SK-N-SH treated with all-trans-retinoic acid at 6 μM for 48 hours (cell line): ENCODE measurements around the gene UHMK1.
"Not testable (repeated sequence)": the region's sequence is repeated elsewhere in the genome, so short reads cannot be mapped to it uniquely, and the experiment has no call there.

Source experiments
- ATAC-seq: fragments of 200-7000 bp; cut with Tn5 transposase; 3 replicates; pipeline ENCODE4 v1.9.1; 2020; ENCODE audit warnings: mild to moderate bottlenecking, moderate library complexity
- ARNTL ChIP-seq: fragments of 450-650 bp; formaldehyde crosslinking; IDR thresholded peaks from 2 replicates; pipeline ENCODE4 v1.5.0; 2020; ENCODE audit warnings: low read depth, mild to moderate bottlenecking, moderate library complexity, borderline replicate concordance
- BACH2 ChIP-seq: fragments of 250-450 bp; sonication (Bioruptor Pico); IDR thresholded peaks from 2 replicates; pipeline ENCODE4 v1.9.0; 2021; ENCODE audit warnings: mild to moderate bottlenecking, borderline replicate concordance
- CREB5 ChIP-seq: fragments of 250-450 bp; sonication (Bioruptor Pico); IDR thresholded peaks from 2 replicates; pipeline ENCODE4 v1.5.1; 2020; ENCODE audit warnings: low read depth, mild to moderate bottlenecking, moderate library complexity
- CSRNP3 ChIP-seq: fragments of 250-450 bp; sonication (Bioruptor Pico); IDR thresholded peaks from 2 replicates; pipeline ENCODE4 v1.5.1; 2021; ENCODE audit warnings: mild to moderate bottlenecking, moderate library complexity
- ESRRG ChIP-seq: fragments of 250-450 bp; sonication (Bioruptor Pico); IDR thresholded peaks from 2 replicates; pipeline ENCODE4 v1.6.1; 2021; ENCODE audit warnings: mild to moderate bottlenecking
- GLIS3 ChIP-seq: fragments of 250-450 bp; sonication (Bioruptor Pico); IDR thresholded peaks from 2 replicates; pipeline ENCODE4 v1.5.0; 2020; ENCODE audit warnings: mild to moderate bottlenecking, moderate library complexity
- ISL1 ChIP-seq: fragments of 250-450 bp; sonication (Bioruptor Pico); IDR thresholded peaks from 2 replicates; pipeline ENCODE4 v2.1.2; 2022; ENCODE audit warnings: mild to moderate bottlenecking, moderate library complexity
- OSR1 ChIP-seq: fragments of 250-450 bp; sonication (Bioruptor Pico); IDR thresholded peaks from 2 replicates; pipeline ENCODE4 v1.8.0; 2022; ENCODE audit warnings: moderate library complexity, mild to moderate bottlenecking, inconsistent platforms
- PATZ1 ChIP-seq: fragments of 250-450 bp; sonication (Bioruptor Pico); IDR thresholded peaks from 2 replicates; pipeline ENCODE4 v1.8.0; 2020; ENCODE audit warnings: mild to moderate bottlenecking, moderate library complexity, borderline replicate concordance
- POU6F1 ChIP-seq: fragments of 250-450 bp; sonication (Bioruptor Pico); IDR thresholded peaks from 2 replicates; pipeline ENCODE4 v1.8.0; 2021; ENCODE audit warnings: low read depth, mild to moderate bottlenecking, moderate library complexity, borderline replicate concordance
- PPARA ChIP-seq: fragments of 250-450 bp; sonication (Bioruptor Pico); IDR thresholded peaks from 2 replicates; pipeline ENCODE4 v1.5.0; 2020; ENCODE audit warnings: mild to moderate bottlenecking, borderline replicate concordance
- TOX ChIP-seq: fragments of 250-450 bp; sonication (Bioruptor Pico); IDR thresholded peaks from 2 replicates; pipeline ENCODE4 v1.8.0; 2021; ENCODE audit warnings: mild to moderate bottlenecking, moderate library complexity, borderline replicate concordance
- TSHZ2 ChIP-seq: fragments of 250-450 bp; sonication (Bioruptor Pico); IDR thresholded peaks from 2 replicates; pipeline ENCODE4 v1.5.0; 2020; ENCODE audit warnings: mild to moderate bottlenecking, moderate library complexity
- ZC3H10 ChIP-seq: fragments of 250-450 bp; sonication (Bioruptor Pico); IDR thresholded peaks from 2 replicates; pipeline ENCODE4 v1.5.1; 2021; ENCODE audit warnings: mild to moderate bottlenecking, moderate library complexity
- ZFP3 ChIP-seq: fragments of 250-450 bp; sonication (Bioruptor Pico); IDR thresholded peaks from 2 replicates; pipeline ENCODE4 v1.5.0; 2020; ENCODE audit warnings: mild to moderate bottlenecking, moderate library complexity
- ZFP30 ChIP-seq: fragments of 450-650 bp; formaldehyde crosslinking; IDR thresholded peaks from 2 replicates; pipeline ENCODE4 v1.5.0; 2022; ENCODE audit warnings: mild to moderate bottlenecking, moderate library complexity
- ZNF70 ChIP-seq: fragments of 450-650 bp; formaldehyde crosslinking; IDR thresholded peaks from 2 replicates; pipeline ENCODE4 v1.5.0; 2020; ENCODE audit warnings: mild to moderate bottlenecking, moderate library complexity
- ZNF8 ChIP-seq: fragments of 450-650 bp; formaldehyde crosslinking; IDR thresholded peaks from 2 replicates; pipeline ENCODE4 v1.5.0; 2020; ENCODE audit warnings: mild to moderate bottlenecking, moderate library complexity

Gene UHMK1

GRCh38 chr1:162566870-162567269 lies 69.3 kb downstream of the UHMK1 start:
- TF ChIP-seq ZC3H10 (CRISPR knock-in tag): no peak
- TF ChIP-seq ZNF8: no peak
- no peak for TF ChIP-seq ESRRG
- TF ChIP-seq ISL1 (CRISPR knock-in tag): no peak
- TF ChIP-seq TSHZ2: no peak
- no peak for TF ChIP-seq PATZ1 (CRISPR knock-in tag)
- TF ChIP-seq TOX: no peak
- no peak for ATAC-seq

GRCh38 chr1:162568802-162569201 lies 71.2 kb downstream of the UHMK1 start:
- TF ChIP-seq POU6F1 (CRISPR knock-in tag) (no peak), ARNTL (CRISPR knock-in tag) (no peak), GLIS3 (CRISPR knock-in tag) (no peak), ZNF8 (no peak), ZFP3 (CRISPR knock-in tag) (no peak)
- ATAC-seq: no peak

- TF ChIP-seq OSR1 (no peak), POU6F1 (CRISPR knock-in tag) (no peak), ZFP3 (CRISPR knock-in tag) (no peak), ZNF70 (CRISPR knock-in tag) (no peak), ISL1 (CRISPR knock-in tag) (no peak), ZFP30 (CRISPR knock-in tag) (no peak), GLIS3 (CRISPR knock-in tag) (no peak), ARNTL (CRISPR knock-in tag) (no peak)
- ATAC-seq: no peak
Measured at GRCh38 chr1:162570718-162571117, 73.1 kb downstream of the UHMK1 start.

GRCh38 chr1:162571121-162571520 lies 73.5 kb downstream of the UHMK1 start:
- ATAC-seq: not testable (repeated sequence)

GRCh38 chr1:162571696-162572095 lies 74.1 kb downstream of the UHMK1 start:
- peak; percentile 43; the same call in 2 of the 3 replicates for ATAC-seq
- TF ChIP-seq POU6F1 (CRISPR knock-in tag) (no peak), ZFP30 (CRISPR knock-in tag) (no peak), TOX (no peak), PATZ1 (CRISPR knock-in tag) (no peak), BACH2 (CRISPR knock-in tag) (no peak), CSRNP3 (no peak), ZNF8 (no peak), CREB5 (CRISPR knock-in tag) (no peak), PPARA (CRISPR knock-in tag) (no peak), ISL1 (CRISPR knock-in tag) (no peak), ZFP3 (CRISPR knock-in tag) (no peak), ZNF70 (CRISPR knock-in tag) (no peak)
